HS-27A (cell line): Measurements from ENCODE around the gene CBX1.
"Not testable (repeated sequence)": the region's sequence is repeated elsewhere in the genome, so short reads cannot be mapped to it uniquely, and the experiment has no call there.

Source experiments
- DNase-seq: peaks from one replicate; pipeline ENCODE4 v3.0.0-alpha.2; 2012; ENCODE audit warnings: low read depth, missing footprints

The CBX1 gene

GRCh38 chr17:48051706-48052486, 49.4 kb downstream of the CBX1 start:
- no peak for DNase-seq

DNA sequence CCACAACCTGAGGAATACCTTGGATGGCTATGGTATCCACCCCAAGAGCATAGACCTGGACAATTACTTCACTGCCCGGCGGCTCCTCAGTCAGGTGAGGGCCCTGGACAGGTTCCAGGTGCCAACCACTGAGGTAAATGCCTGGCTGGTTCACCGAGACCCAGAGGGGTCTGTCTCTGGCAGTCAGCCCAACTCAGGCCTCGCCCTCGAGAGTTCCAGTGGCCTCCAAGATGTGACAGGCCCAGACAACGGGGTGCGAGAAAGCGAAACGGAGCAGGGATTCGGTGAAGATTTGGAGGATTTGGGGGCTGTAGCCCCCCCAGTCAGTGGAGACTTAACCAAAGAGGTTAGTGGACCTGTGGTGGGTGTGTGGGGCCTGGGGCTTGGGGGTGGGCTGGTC, 50.0 kb downstream of the CBX1 start:
- DNase-seq: no peak

- peak; percentile 87 for DNase-seq
These were observed 52.7 kb downstream of the CBX1 start for GRCh38 chr17:48048384-48049126.

- DNase-seq: peak; percentile 99
These were observed 53.4 kb downstream of the CBX1 start, which contains the start of gene NFE2L1 for GRCh38 chr17:48047741-48048383. NFE2L1 (plus strand) TSS chr17:48048359; CDS start chr17:48051119, 2,760 bp downstream.

DNA sequence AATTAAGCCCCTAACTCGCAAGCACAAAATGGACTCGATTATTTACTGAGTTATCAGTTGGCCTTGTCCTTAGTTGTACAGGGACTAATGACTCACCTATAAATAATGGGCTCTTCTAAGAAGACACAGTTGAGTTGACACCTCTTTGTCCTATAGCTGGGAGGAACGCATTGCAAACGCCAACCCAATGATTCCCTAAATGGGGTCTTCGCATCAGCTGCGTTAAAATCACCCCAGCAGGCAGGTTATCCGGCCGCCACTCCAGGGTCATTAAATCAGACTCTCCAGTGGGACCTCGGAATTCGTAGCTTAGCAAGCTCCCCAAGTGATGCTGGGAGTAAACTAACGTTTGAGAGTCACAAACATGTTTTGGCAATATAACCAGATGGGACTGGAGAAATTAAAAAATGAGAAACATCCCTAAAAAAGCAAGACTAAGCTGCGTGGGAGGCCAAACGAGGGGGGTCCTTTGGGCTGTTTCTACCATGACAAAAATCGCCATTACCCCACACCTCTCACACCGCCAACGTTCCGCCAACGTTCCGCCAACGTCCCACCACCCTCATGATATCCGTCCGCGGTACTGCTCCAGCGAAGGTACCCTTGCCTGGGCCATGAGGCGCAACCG, 54.1 kb downstream of the CBX1 start:
- no peak for DNase-seq

GRCh38 chr17:48046296-48046695, 55.0 kb downstream of the CBX1 start:
- DNase-seq: no peak

DNA sequence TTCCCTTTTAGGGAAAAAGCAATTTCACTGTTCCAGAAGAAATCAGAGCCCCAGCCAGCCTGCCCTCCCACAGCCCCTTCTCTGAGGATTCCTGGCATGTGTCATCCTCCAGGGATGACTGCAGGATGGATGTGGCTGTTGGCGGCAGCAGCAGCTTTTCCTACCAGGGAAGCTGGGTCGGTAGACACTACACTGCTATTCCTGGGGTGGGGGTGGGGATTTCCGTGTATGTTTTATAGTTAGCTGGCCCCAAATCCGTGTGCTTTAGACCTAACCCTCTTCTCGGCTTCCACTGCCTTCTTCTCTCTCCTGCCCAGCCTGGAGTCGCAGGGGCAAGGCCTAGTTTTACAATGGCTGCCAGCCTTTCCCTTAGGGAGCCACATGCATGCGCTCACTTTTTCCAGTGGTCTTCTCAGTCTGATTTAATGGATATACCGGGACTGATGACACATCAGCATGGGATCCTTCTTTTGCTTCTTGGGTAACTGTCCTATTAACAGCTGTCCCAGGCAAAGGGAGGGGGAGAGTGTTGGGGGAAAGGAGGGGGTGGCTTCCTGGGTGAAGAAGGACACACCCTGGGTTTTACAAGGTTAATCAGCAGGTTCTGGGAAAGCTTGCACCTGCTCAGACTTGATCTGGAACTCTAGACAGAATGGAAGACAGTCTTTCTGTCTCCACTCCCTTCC, 55.8 kb downstream of the CBX1 start:
- DNase-seq: no peak

DNA sequence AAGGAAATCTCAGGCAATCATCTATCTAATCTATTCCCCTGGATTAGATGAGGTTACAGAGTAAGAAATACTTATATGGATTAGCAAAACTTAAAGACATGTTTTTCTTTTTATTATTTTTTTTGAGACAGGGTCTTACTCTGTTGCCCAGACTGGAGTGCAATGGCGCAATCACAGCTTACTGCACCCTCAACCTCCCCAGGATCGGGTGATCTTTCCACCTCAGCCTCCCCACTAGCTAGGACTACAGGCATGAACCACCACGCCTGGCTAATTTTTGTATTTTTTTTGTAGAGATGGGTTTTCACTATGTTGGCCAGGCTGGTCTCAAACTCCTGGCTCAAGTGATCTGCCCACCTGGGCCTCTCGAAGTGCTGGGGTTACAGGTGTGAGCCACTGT, 56.4 kb downstream of the CBX1 start:
- DNase-seq: no peak

DNA sequence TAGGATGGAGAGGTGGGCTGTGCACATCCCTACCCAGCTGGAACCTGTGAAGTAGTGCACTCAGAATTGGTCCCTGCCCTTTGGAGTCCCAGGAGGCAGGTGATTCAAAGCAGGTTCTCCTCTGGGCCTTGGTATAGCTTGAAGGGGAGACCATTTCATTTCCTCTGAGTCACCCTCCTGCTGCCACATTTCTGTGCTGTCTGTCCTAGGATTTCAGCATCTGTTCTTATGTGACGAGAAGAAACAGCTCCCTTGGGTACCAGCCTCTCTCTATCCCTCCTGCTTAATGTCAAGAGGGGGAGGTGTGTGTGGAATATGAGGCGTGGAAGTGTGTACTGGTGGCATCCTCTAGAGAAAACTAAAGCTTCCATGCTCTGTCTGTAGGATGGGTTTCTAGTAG, 58.1 kb downstream of the CBX1 start:
- no peak for DNase-seq

DNA sequence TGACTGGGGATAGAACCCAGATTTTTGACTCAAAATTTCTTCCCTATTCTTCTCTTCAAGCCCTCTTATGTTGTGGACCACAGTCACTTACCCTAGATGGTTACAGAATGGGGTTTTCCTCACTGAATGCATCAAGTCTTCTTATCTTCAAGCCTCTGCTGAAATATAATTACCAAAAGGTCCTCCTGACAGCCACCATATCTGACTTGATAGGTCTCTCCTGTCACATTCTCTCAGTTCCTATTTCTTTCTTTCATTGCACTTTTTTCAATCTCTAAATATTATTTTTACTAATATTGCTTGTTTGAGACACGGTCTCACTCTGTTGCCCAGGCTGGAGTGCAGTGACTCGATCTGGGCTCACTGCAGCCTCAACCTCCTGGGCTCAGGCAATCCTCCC, 62.6 kb downstream of the CBX1 start:
- no peak for DNase-seq

GRCh38 chr17:48037838-48038323, 63.4 kb downstream of the CBX1 start:
- no peak for DNase-seq

- no peak for DNase-seq
These were observed 64.0 kb downstream of the CBX1 start, which contains the start of gene COPZ2 for GRCh38 chr17:48037036-48037837. COPZ2 (minus strand) TSS chr17:48037797; CDS start chr17:48037777, 20 bp downstream.

DNA sequence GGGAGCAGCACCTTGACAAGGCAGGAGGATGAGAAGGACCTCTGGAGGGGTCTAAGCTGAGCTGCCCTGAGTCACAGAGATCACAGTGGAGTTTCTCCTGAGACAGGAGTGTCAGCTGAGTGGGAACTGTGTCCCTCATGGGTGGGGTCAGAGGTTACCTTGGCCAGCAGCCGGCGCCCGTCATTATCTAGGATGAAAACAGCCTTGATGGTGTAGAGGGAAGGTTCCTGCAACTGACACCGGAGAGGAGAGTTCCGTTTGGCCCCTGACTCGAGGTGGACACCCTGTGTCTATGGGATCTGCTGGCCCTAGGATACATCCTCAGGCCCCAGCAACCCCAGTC, 64.6 kb downstream of the CBX1 start:
- DNase-seq: no peak

GRCh38 chr17:48034734-48035133, 66.5 kb downstream of the CBX1 start:
- not testable (repeated sequence) for DNase-seq

DNA sequence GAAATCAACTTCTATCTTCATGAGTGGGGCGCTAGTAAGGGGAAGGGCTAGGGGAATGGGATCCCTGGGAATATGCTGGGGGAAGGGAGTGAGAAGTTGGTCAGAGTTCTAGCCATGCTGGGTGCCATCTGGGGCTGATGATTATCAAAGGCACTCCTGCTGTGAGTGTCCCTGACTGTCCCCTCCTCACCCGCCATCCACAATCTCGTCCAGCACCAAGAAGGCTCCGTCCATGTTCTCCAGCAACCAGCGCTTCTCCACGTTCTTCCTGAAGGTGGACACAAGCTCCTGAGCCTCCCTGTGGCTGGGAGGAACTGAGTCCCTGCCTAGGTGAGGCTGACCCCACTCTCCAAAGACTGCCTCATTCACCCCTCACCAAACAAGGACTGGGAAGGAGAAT, 69.3 kb downstream of the CBX1 start:
- no peak for DNase-seq

- DNase-seq: no peak
These were observed 70.7 kb downstream of the CBX1 start for GRCh38 chr17:48030531-48030930.

- DNase-seq: no peak
These were observed 72.5 kb downstream of the CBX1 start for GRCh38 chr17:48028736-48029135.

DNA sequence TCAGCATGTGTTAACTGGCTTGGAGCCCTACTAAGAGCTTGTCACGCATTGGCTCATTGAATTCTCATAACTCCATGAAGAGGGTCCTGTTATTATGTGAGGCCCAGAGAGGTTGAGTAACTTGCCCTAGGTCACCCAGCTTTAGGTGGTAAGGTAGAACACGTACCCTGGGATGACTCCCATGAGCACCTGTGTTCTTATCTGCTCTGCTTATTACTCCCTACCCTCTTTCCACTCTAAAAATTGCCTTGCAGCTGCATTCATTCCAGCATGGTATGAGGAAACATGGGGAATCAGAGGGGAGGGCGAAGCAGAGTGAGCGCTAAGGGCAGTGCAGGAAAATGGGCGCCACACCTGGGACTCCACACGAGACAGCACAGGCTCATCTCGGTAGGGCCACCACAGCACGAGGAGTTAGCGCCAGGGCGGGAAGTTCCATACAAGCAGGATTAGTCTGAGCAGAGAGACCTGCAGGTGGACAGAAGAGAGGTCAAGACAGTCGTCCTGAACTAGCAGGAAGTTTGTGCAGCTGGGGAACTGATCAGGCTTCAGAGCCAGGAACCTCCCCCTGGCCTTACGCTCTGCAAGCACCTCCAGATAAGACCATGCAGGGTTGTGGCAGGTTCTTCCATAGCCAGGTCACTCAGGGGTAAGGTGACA, 73.8 kb downstream of the CBX1 start:
- DNase-seq: no peak

DNA sequence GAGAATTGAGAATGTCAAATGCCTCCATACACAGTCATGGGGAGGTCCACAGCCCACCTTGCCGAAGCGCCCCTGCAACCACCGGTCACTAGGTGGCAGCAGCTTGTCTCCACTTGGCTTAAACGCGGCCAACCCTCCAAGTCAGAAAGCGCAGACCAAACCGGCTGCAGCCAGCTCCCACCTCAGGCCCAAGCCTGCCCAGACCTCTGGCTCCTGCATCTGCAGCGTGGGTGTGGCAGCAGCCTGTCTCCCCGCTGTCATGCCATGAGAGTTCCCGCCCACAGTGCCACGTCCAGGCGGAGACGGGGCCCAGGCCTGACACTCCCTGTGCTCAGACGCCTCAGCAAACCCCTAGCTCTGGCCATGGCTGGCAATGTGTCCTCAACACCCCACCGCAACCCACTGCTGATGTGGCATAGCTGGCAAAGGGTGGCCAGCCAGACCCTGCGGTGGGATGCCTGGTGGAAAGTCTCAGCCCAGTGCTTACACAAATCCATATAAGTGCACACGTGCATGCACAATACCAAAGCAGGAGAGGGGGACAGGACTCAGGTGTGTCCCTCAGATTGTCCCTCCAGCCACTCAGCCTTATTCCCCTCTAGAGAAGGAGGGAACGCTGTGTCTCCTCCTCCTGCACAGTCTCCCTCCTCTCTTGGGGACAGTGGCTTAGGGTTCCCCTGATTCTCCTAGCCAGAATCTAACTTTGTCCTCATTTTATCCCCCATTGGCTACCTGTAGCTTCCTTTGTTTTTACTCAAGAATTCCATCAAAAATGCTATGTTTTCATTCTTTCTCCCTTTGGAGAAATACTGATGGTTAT, 74.6 kb downstream of the CBX1 start:
- DNase-seq: peak; percentile 77
